Heart left ventricle (tissue), 13 donors: ENCODE measurements around the gene PCGF2.

Experiments
- CTCF ChIP-seq, 12 donors: fragments of 200-600 bp; sonication (generic) in 4 of 12; IDR thresholded peaks; one replicate each; pipeline versions ENCODE4 v1.5.0 to v1.8.0; 2018 to 2022; ENCODE audit warnings: antibody characterized with exemption in 12 of 12, mild to moderate bottlenecking in 5 of 12
- POLR2A ChIP-seq, 2 donors: fragments of 450-650 bp; IDR thresholded peaks; one replicate each; pipeline ENCODE4 v1.6.1; 2017; ENCODE audit warnings: antibody characterized with exemption in 2 of 2, mild to moderate bottlenecking in 2 of 2, moderate library complexity in 2 of 2
- donor health status: ischemic (EF 13 %, LVEDD 7.1; RV severe dilation, severe dysfunction).
- donor health status: DM: no; HTN: yes; CAD: no.
- donor health status: DM: no; HTN: no; CAD: no.
- donor health status: ischemic (EF 25% LVEDD 6.9; RV normal size, moderate dysfunction).
- donor health status: ischemic (EF 25% LVEDD 5.7; RV mildly dilated, moderate dysfunction).
- donor health status: ischemic (EF 35%, LVEDD 5.7; RV mildly dilated, moderate dysfunction).
- donor health status: nonischemic (EF 11% LVEDD 7.7; RV severe dilation, severe dysfunction).
- donor health status: DM: yes; HTN: yes; CAD: no.
- donor health status: PGD.
- donor health status: ischemic (EF 29% LVEDD 5.4; RV normal size, mild dysfunction).
- donor health status: nonischemic (EF 23%, LVEDD 6.1; RV moderate dilation, normal function).

GRCh38 chr17:38749223-38750043, 1.3 kb upstream of the PCGF2 start:
- TF ChIP-seq CTCF (IDR thresholded peaks at IDR 0.05) (peak in 3 of 12 donors; percentile 15 to 31 (median 15)), POLR2A (IDR thresholded peaks at IDR 0.05) (peak in 1 of 2 donors; percentile 64)
